ENCODE data around the gene COL13A1. TPM values are rescaled to one million over a fixed set of nuclear protein-coding genes. Genes with fewer than 3 reads are reported as not detected.

The COL13A1 gene
- total RNA-seq, 1 donor from 2014 or later: not detected

DNA sequence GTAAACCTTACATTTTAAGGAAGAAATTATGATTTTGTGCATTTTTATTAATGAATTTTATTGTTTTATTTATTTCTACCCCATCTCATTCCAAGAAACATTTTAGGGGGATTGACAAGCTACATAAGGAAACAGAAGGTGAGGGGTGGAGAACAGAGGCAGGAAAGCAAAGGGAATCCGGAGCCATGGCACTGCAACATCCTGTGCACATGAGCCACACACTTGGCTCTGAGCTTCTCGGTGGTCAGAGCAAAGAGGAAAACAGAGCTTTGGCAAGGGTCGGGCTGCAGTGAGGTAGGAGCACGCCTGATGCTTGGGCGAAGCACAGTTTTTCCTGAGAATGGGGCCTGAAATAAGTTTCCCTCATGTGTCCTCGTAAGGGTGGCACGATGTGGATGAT lies 68.9 kb downstream of the COL13A1 start:
- Mint-ChIP-seq H3K9me3 (no peaks in the 10 kb centered on the region), H3K36me3 (ENCODE audit: low read depth) (no peaks in the 10 kb centered on the region), H3K27me3 (ENCODE audit: insufficient read depth) (no peaks in the 10 kb centered on the region), H3K4me3 (no peak overlapping the region), H3K27ac (no peak overlapping the region), H3K4me1 (ENCODE audit: low read depth) (no peaks in the 10 kb centered on the region)
- intact Hi-C loops (cut with micrococcal nuclease): no loop called here
- DNase-seq (ENCODE audit: low spot score): no peak

DNA sequence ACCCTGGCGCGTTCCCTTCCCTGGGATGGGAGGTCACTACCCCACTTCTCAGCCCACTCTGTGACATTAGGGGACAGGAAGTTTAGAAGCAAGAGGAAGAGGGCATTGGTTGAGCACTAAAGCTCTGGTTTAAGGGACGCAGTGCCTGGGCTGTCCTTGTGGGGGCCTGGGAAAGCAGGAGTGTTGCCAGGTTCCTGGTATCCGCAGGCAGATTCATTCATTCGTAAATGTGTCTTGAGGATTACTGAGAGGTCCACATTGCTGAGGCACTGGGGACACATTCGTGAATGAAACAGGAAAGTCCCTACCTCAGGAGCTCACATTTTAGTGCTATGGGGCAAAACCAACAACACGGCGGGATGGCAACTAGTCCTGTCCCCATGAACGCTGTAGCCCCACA lies 69.4 kb downstream of the COL13A1 start:
- Mint-ChIP-seq H3K9me3 (no peaks in the 10 kb centered on the region), H3K4me1 (ENCODE audit: low read depth) (no peaks in the 10 kb centered on the region), H3K27ac (no peak overlapping the region), H3K36me3 (ENCODE audit: low read depth) (no peaks in the 10 kb centered on the region), H3K27me3 (ENCODE audit: insufficient read depth) (no peaks in the 10 kb centered on the region), H3K4me3 (no peak overlapping the region)
- intact Hi-C loops (cut with micrococcal nuclease): no loop called here
- DNase-seq (ENCODE audit: low spot score): no peak

DNA sequence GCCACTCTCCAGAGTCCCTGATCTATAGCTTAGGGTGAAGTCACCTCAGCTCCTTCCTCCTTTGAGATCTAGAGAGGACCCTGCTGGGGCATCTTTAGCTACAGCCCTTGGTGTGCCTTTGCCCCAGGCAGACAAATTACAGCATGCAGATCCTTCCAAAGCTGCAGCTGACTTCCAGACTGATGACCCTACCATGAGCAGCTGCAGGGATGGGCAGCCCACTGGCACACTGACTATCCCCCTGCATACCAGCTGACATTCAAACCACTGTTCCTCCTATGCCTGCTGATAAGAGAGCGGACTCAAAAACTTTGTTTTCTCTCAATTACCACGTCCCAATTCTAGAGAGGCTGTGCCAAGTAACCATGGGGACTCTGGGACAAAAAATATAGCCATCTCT lies 70.6 kb downstream of the COL13A1 start:
- no peaks in the 10 kb centered on the region for H3K9me3 Mint-ChIP-seq
- H3K4me3 Mint-ChIP-seq: no peak overlapping the region
- H3K27me3 Mint-ChIP-seq (ENCODE audit: insufficient read depth): no peaks in the 10 kb centered on the region
- H3K36me3 Mint-ChIP-seq (ENCODE audit: low read depth): no peaks in the 10 kb centered on the region
- H3K27ac Mint-ChIP-seq: no peak overlapping the region
- DNase-seq (ENCODE audit: low spot score): no peak
- intact Hi-C loops (cut with micrococcal nuclease): no loop called here
- no peaks in the 10 kb centered on the region for H3K4me1 Mint-ChIP-seq (ENCODE audit: low read depth)

GRCh38 chr10:69873135-69873639 lies 71.5 kb downstream of the COL13A1 start:
- no peaks in the 10 kb centered on the region for H3K4me1 Mint-ChIP-seq (ENCODE audit: low read depth)

GRCh38 chr10:69874449-69874848 lies 72.7 kb downstream of the COL13A1 start:
- no peaks in the 10 kb centered on the region for H3K4me1 Mint-ChIP-seq (ENCODE audit: low read depth)
- intact Hi-C loops (cut with micrococcal nuclease): no loop called here
- no peak overlapping the region for H3K4me3 Mint-ChIP-seq
- no peaks in the 10 kb centered on the region for H3K36me3 Mint-ChIP-seq (ENCODE audit: low read depth)
- H3K9me3 Mint-ChIP-seq: no peaks in the 10 kb centered on the region
- no peak overlapping the region for H3K27ac Mint-ChIP-seq
- no peak for DNase-seq (ENCODE audit: low spot score)
- no peaks in the 10 kb centered on the region for H3K27me3 Mint-ChIP-seq (ENCODE audit: insufficient read depth)

More at GRCh38 chr10:69873135-69873639, 71.5 kb downstream of the COL13A1 start:
- no peaks in the 10 kb centered on the region for H3K9me3 Mint-ChIP-seq
- H3K36me3 Mint-ChIP-seq (ENCODE audit: low read depth): no peaks in the 10 kb centered on the region
- no peak overlapping the region for H3K27ac Mint-ChIP-seq
- DNase-seq (ENCODE audit: low spot score): no peak
- no peak overlapping the region for H3K4me3 Mint-ChIP-seq
- intact Hi-C loops (cut with micrococcal nuclease): no loop called here
- H3K27me3 Mint-ChIP-seq (ENCODE audit: insufficient read depth): no peaks in the 10 kb centered on the region

GRCh38 chr10:69875856-69876255 lies 74.2 kb downstream of the COL13A1 start:
- H3K27ac Mint-ChIP-seq: no peak overlapping the region
- intact Hi-C loops (cut with micrococcal nuclease): no loop called here
- no peak overlapping the region for H3K4me3 Mint-ChIP-seq
- no peaks in the 10 kb centered on the region for H3K4me1 Mint-ChIP-seq (ENCODE audit: low read depth)
- peaks cover 3% of the 10 kb centered on the region for H3K27me3 Mint-ChIP-seq (ENCODE audit: insufficient read depth)
- no peaks in the 10 kb centered on the region for H3K9me3 Mint-ChIP-seq
- H3K36me3 Mint-ChIP-seq (ENCODE audit: low read depth): no peaks in the 10 kb centered on the region
- DNase-seq (ENCODE audit: low spot score): no peak

DNA sequence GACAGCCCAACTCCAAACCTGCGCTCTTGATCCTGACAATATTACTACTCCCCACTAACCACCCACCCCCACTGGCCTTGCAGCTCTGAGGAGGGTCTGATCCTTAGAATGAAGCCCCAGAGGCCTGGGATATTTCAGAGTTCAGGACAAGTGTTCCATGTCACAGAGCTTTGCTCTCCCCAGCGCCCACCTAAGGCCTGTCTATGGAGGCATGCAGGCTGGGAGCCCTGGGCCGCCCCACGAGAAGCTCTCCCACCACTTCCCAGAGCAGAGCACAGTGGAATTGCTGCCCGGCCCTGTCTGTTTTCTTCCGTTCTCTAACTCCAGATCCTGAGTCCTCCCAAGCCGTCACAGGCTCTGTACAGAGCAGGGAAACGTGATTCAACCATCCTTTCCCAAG lies 74.6 kb downstream of the COL13A1 start:
- Mint-ChIP-seq H3K4me1 (ENCODE audit: low read depth) (no peaks in the 10 kb centered on the region), H3K27ac (no peak overlapping the region), H3K36me3 (ENCODE audit: low read depth) (no peaks in the 10 kb centered on the region), H3K9me3 (no peaks in the 10 kb centered on the region), H3K4me3 (no peak overlapping the region), H3K27me3 (ENCODE audit: insufficient read depth) (peaks cover 3% of the 10 kb centered on the region)
- intact Hi-C loops (cut with micrococcal nuclease): no loop called here
- no peak for DNase-seq (ENCODE audit: low spot score)

GRCh38 chr10:69876931-69877330 lies 75.2 kb downstream of the COL13A1 start:
- H3K27ac Mint-ChIP-seq: no peak overlapping the region
- no peaks in the 10 kb centered on the region for H3K9me3 Mint-ChIP-seq

DNA sequence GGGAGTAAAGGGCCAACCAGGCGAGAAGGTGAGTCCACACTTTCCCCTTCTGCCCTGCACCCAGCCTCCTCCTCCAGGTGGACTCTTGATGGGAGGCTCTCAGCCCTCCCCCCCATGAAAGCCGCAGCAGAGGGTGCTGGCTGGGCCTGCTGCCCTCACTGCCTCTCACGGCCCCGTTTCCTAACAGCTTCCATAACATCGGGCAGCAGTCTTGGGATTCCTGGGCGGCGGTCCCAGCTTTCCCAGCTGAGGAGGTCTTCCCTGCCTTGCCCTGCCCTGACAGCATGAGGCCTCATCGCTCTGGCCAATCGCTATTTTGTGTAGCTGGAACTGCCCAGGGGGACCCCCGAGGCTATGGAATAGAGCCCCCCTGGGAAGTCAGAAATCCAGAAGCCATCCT lies 76.3 kb downstream of the COL13A1 start:
- Mint-ChIP-seq H3K36me3 (ENCODE audit: low read depth) (no peaks in the 10 kb centered on the region), H3K4me1 (ENCODE audit: low read depth) (no peaks in the 10 kb centered on the region), H3K27ac (no peak overlapping the region), H3K9me3 (no peaks in the 10 kb centered on the region), H3K4me3 (no peak overlapping the region), H3K27me3 (ENCODE audit: insufficient read depth) (peaks cover 5% of the 10 kb centered on the region)
- intact Hi-C loops (cut with micrococcal nuclease): no loop called here
- DNase-seq (ENCODE audit: low spot score): no peak

More at GRCh38 chr10:69876931-69877330, 75.2 kb downstream of the COL13A1 start:
- intact Hi-C loops (cut with micrococcal nuclease): no loop called here
- Mint-ChIP-seq H3K36me3 (ENCODE audit: low read depth) (no peaks in the 10 kb centered on the region), H3K27me3 (ENCODE audit: insufficient read depth) (peaks cover 3% of the 10 kb centered on the region), H3K4me3 (no peak overlapping the region), H3K4me1 (ENCODE audit: low read depth) (no peaks in the 10 kb centered on the region)
- no peak for DNase-seq (ENCODE audit: low spot score)

DNA sequence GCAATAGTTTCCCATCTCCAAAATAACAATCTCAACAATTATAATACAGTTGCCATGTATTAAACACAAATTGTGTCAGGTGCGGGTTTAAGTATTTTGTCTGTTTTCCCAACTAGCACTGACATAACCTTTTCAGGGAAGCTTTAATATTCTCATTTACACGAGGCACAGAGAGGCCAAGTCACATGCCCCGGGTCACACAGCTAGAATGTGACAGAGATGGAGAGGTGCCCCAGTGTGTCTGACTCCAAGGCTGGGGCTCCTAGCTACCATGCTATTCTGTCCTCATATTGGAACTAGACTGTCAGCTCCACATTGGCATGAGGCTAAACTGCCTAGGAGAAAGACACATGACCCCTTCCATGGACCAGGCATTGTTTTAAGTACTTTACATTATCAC lies 77.2 kb downstream of the COL13A1 start:
- intact Hi-C loops (cut with micrococcal nuclease): no loop called here
- H3K27ac Mint-ChIP-seq: no peak overlapping the region
- no peak overlapping the region for H3K4me3 Mint-ChIP-seq
- peaks cover 5% of the 10 kb centered on the region for H3K27me3 Mint-ChIP-seq (ENCODE audit: insufficient read depth)
- no peak for DNase-seq (ENCODE audit: low spot score)
- H3K9me3 Mint-ChIP-seq: no peaks in the 10 kb centered on the region
- no peaks in the 10 kb centered on the region for H3K4me1 Mint-ChIP-seq (ENCODE audit: low read depth)
- H3K36me3 Mint-ChIP-seq (ENCODE audit: low read depth): no peaks in the 10 kb centered on the region

DNA sequence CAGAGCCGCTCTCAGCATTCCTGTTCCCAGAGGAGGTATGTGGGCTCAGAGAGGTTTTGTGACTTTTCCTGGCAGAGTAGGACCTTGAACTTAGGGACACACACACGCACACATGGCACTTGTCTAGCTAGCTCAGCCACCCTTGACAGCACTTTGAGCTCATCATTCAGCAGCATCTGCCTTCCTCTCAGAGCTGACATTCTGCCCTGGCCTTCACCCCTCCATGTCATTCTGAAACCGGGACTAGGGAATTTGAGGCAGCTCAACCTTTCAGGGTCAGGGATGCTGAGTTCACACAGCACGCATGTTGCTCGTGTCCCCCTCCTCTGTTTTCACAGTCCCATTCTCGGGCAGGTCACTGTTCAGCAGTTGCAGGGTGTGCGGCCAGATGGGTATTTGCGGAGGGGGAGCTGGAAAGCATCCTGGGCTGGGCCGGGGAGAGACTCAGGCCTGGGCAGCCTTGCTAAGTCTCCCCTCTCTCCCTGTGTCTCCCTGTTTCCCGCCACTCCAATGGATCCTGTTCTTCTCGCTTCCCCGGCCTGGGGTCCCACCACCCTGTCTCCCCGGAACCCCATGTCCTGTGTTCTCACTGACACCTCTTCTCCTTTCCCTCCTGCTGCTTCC lies 78.0 kb downstream of the COL13A1 start:
- Mint-ChIP-seq H3K36me3 (ENCODE audit: low read depth) (no peaks in the 10 kb centered on the region), H3K27ac (no peak overlapping the region), H3K4me3 (no peak overlapping the region), H3K9me3 (no peaks in the 10 kb centered on the region), H3K27me3 (ENCODE audit: insufficient read depth) (peaks cover 7% of the 10 kb centered on the region), H3K4me1 (ENCODE audit: low read depth) (no peaks in the 10 kb centered on the region)
- no peak for DNase-seq (ENCODE audit: low spot score)
- intact Hi-C loops (cut with micrococcal nuclease): no loop called here

GRCh38 chr10:69880301-69881081 lies 78.8 kb downstream of the COL13A1 start:
- DNase-seq (ENCODE audit: low spot score): no peak
- H3K9me3 Mint-ChIP-seq: no peaks in the 10 kb centered on the region
- no peak overlapping the region for H3K4me3 Mint-ChIP-seq
- H3K4me1 Mint-ChIP-seq (ENCODE audit: low read depth): no peaks in the 10 kb centered on the region
- H3K36me3 Mint-ChIP-seq (ENCODE audit: low read depth): no peaks in the 10 kb centered on the region
- peaks cover 7% of the 10 kb centered on the region for H3K27me3 Mint-ChIP-seq (ENCODE audit: insufficient read depth)
- no peak overlapping the region for H3K27ac Mint-ChIP-seq
- intact Hi-C loops (cut with micrococcal nuclease): no loop called here

- intact Hi-C loops (cut with micrococcal nuclease): no loop called here
- no peaks in the 10 kb centered on the region for H3K36me3 Mint-ChIP-seq (ENCODE audit: low read depth)
- H3K27me3 Mint-ChIP-seq (ENCODE audit: insufficient read depth): peaks cover 7% of the 10 kb centered on the region
- no peaks in the 10 kb centered on the region for H3K4me1 Mint-ChIP-seq (ENCODE audit: low read depth)
- no peak overlapping the region for H3K27ac Mint-ChIP-seq
- no peak overlapping the region for H3K4me3 Mint-ChIP-seq
- H3K9me3 Mint-ChIP-seq: no peaks in the 10 kb centered on the region
- DNase-seq (ENCODE audit: low spot score): no peak
Measured at GRCh38 chr10:69881202-69881601, 79.5 kb downstream of the COL13A1 start.

All from activated T-helper 1 cell treated with anti-CD3 and anti-CD28 coated beads, Interleukin-12 subunit alpha, Interleukin-12 subunit beta, Interleukin-2, Interleukin-4 antibody, amounts not matched to agents 30 ng/mL and 10 ng/mL and 1 ng/mL, durations not matched to agents 14 hours and 24 hours and 36 hours (primary cell).